ENCODE results near the gene DIAPH3.

The DIAPH3 gene

DNA sequence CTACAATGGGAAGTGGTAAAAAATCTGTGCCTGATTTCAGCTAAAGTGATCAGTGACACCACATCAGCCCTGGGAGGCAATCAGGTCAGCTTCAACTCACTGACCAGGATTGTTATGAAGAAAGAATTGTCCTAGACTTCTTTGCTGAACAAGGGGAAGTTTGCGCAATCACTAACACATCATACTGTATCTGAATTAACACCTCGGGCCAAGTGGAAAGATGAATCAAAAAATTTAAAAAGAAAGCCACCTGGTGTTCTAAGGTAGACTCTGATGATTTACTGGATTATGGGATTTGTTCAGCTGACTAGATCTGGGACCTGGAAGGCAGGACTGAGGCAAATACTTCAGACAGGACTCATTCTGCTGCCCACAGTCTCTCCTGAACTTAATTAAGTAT, 161.8 kb downstream of the DIAPH3 start:
- no peak overlapping the region for H3K4me3 ChIP-seq (ENCODE audit: low read length)
- no peak overlapping the region for H3K27ac ChIP-seq (ENCODE audit: low read length)
- no peaks in the 10 kb centered on the region for H3K9me3 ChIP-seq (ENCODE audit: control insufficient read depth, insufficient read depth, low read length)
- WGBS (ENCODE audit: insufficient coverage, insufficient read length): no CpG with 5 or more reads among the region's 2 CpGs
- H3K36me3 ChIP-seq (ENCODE audit: control insufficient read depth, insufficient read depth, low read length): no peaks in the 10 kb centered on the region
- no peak for DNase-seq (ENCODE audit: low read depth, low spot score)
- H3K27me3 ChIP-seq (ENCODE audit: control insufficient read depth, insufficient read depth, low read length): no peaks in the 10 kb centered on the region
- H3K4me1 ChIP-seq (ENCODE audit: control insufficient read depth, insufficient read depth, low read length): no peaks in the 10 kb centered on the region

DNA sequence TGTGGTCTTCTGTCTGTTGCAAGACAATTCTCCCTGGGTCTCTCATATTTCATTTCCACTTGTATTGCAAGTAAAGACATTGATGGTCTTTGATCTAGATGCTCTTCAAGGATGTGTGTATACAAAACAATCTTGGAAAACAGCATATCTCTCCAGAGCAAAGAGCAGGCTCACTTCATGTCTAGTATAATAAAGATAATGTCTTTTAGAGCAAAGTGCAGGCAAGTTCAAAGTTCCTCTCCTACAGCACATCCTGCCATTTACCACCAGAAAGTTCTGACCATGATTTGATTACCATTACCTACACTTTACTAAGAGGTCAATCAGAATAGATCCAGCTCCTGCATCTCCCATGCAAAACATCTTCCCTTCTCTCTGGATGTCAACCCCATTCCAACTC, 162.8 kb downstream of the DIAPH3 start:
- Histone ChIP-seq H3K27ac (ENCODE audit: low read length) (no peak overlapping the region), H3K9me3 (ENCODE audit: control insufficient read depth, insufficient read depth, low read length) (no peaks in the 10 kb centered on the region), H3K27me3 (ENCODE audit: control insufficient read depth, insufficient read depth, low read length) (no peaks in the 10 kb centered on the region), H3K4me1 (ENCODE audit: control insufficient read depth, insufficient read depth, low read length) (no peaks in the 10 kb centered on the region), H3K4me3 (ENCODE audit: low read length) (no peak overlapping the region), H3K36me3 (ENCODE audit: control insufficient read depth, insufficient read depth, low read length) (no peaks in the 10 kb centered on the region)
- DNase-seq (ENCODE audit: low read depth, low spot score): no peak

DNA sequence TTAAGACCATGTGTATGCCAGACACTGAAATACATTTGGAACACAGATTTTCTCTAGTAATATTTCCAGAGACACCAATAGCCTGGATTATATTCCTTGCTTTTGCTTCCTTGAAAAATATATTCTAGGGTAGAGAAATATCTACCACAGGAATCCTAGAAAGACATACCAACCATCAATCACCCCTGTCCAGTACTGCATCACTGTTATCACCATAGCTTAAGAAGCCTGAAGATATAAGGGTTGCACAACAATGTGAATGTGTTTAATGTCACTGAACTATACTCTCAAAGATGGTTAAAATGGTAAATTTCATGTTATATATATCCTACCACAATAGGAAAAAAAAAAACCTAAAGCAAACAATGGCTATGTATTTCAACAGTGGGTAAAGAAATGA, 163.6 kb downstream of the DIAPH3 start:
- H3K4me1 ChIP-seq (ENCODE audit: control insufficient read depth, insufficient read depth, low read length): no peaks in the 10 kb centered on the region
- H3K4me3 ChIP-seq (ENCODE audit: low read length): no peak overlapping the region
- H3K27ac ChIP-seq (ENCODE audit: low read length): no peak overlapping the region
- no peak for DNase-seq (ENCODE audit: low read depth, low spot score)
- no peaks in the 10 kb centered on the region for H3K36me3 ChIP-seq (ENCODE audit: control insufficient read depth, insufficient read depth, low read length)
- H3K9me3 ChIP-seq (ENCODE audit: control insufficient read depth, insufficient read depth, low read length): no peaks in the 10 kb centered on the region
- H3K27me3 ChIP-seq (ENCODE audit: control insufficient read depth, insufficient read depth, low read length): no peaks in the 10 kb centered on the region

DNA sequence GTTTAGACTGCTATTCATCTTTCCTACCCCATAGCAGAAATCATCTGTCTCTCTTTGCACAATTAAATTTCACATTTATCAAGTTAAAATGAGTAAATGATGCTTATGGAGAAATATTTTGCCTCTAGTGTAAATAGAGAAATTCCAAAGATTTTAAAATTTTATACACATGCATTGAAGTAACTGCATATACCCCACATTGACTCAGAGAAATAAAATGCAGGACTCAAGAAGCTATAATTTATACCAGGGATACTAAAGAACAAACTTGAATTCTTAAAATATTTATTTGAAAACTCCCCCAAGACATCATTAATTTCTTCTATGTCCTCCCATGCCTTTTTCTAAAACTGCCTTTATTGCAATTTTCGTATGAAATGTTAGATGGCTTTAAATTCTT, 165.8 kb downstream of the DIAPH3 start:
- no CpG with 5 or more reads among the region's 1 CpG for WGBS (ENCODE audit: insufficient coverage, insufficient read length)
- H3K9me3 ChIP-seq (ENCODE audit: control insufficient read depth, insufficient read depth, low read length): no peaks in the 10 kb centered on the region
- no peak overlapping the region for H3K27ac ChIP-seq (ENCODE audit: low read length)

DNA sequence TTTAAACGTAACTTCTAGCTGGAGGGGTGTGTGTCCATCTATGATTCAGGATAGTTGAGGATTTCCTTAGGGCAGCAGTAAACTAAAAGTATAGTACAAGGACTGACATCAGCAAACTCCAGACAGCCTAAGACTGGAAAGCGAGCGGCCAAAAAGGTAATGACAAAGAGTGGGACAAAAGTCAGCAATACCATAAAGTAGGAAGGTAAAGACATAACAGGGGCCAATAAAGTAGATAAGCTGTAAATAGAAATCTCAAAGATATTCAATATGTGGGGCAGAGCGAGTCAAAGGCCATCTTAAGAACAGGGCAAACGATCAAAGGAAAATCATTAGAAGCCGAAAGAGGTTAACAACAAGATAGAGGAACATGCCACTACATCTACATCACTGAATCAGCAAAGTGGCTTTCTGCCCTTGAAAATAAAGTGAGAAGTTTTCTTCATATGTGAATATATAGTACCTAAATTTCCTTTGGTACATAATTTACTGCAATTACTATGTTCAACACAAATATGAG, 167.2 kb downstream of the DIAPH3 start:
- WGBS (ENCODE audit: insufficient coverage, insufficient read length): no CpG with 5 or more reads among the region's 6 CpGs
- H3K27ac ChIP-seq (ENCODE audit: low read length): no peak overlapping the region
- no peaks in the 10 kb centered on the region for H3K4me1 ChIP-seq (ENCODE audit: control insufficient read depth, insufficient read depth, low read length)
- no peaks in the 10 kb centered on the region for H3K27me3 ChIP-seq (ENCODE audit: control insufficient read depth, insufficient read depth, low read length)
- no peak overlapping the region for H3K4me3 ChIP-seq (ENCODE audit: low read length)
- no peaks in the 10 kb centered on the region for H3K9me3 ChIP-seq (ENCODE audit: control insufficient read depth, insufficient read depth, low read length)
- no peaks in the 10 kb centered on the region for H3K36me3 ChIP-seq (ENCODE audit: control insufficient read depth, insufficient read depth, low read length)
- no peak for DNase-seq (ENCODE audit: low read depth, low spot score)

More for the DNA sequence above, 165.8 kb downstream of the DIAPH3 start:
- Histone ChIP-seq H3K4me1 (ENCODE audit: control insufficient read depth, insufficient read depth, low read length) (no peaks in the 10 kb centered on the region), H3K4me3 (ENCODE audit: low read length) (no peak overlapping the region), H3K27me3 (ENCODE audit: control insufficient read depth, insufficient read depth, low read length) (no peaks in the 10 kb centered on the region), H3K36me3 (ENCODE audit: control insufficient read depth, insufficient read depth, low read length) (no peaks in the 10 kb centered on the region)
- DNase-seq (ENCODE audit: low read depth, low spot score): no peak

DNA sequence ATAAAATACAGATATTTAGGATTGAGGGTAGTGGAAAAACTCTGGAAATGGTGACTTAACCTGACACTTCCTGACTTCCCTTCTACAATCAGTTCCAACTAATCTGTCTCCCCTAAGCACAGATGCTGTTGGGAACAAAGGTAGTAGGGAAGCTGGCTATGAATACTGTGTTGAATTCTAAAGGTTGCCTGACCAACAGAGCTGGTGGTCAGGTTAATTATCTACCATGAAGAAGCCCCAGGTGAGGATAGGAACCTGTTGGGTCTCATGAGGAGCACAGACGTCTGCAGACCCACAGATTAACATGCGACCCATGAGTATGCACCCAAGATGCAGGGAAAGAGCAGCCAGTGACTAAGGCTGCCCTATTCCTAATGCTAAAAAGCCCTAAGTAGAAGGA, 172.3 kb downstream of the DIAPH3 start:
- Histone ChIP-seq H3K36me3 (ENCODE audit: control insufficient read depth, insufficient read depth, low read length) (no peaks in the 10 kb centered on the region), H3K4me1 (ENCODE audit: control insufficient read depth, insufficient read depth, low read length) (no peaks in the 10 kb centered on the region)
- no CpG with 5 or more reads among the region's 2 CpGs for WGBS (ENCODE audit: insufficient coverage, insufficient read length)

DNA sequence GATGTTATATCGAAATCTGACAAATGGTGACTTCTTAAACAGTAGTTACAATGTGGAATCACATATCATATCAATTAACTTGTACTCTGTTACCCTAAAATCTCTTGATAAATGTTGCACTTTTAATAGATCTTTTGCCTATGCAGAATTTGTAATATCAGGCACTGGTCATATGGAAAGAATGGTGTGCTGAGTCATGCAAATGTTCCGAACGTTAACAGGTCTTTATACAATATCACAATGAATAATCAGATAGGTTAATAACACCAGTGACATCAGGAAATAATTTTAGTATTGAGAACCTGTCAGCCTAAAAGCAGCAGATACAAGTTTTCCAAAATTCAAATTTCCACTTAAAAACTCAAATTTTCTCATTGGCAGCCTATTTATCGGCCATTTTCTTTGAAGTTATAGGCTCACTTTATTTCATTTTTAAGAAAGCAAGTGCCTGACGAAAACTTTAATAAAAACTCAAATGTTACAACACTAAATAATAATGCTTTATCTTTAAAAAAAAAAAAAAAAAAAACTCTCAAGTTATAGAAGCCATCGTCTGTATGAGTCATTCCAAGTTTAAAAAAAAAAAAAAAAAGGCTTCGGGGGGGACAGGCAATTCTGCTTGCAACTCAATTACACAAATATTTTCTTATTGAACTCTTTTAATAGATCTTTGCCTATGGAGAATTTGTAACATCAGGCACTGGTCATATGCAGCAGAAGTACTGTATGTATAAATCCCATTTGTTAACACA, 180.9 kb downstream of the DIAPH3 start:
- Histone ChIP-seq H3K27ac (ENCODE audit: low read length) (no peak overlapping the region), H3K36me3 (ENCODE audit: control insufficient read depth, insufficient read depth, low read length) (no peaks in the 10 kb centered on the region), H3K4me1 (ENCODE audit: control insufficient read depth, insufficient read depth, low read length) (no peaks in the 10 kb centered on the region), H3K27me3 (ENCODE audit: control insufficient read depth, insufficient read depth, low read length) (no peaks in the 10 kb centered on the region), H3K4me3 (ENCODE audit: low read length) (no peak overlapping the region), H3K9me3 (ENCODE audit: control insufficient read depth, insufficient read depth, low read length) (no peaks in the 10 kb centered on the region)
- WGBS (ENCODE audit: insufficient coverage, insufficient read length): no CpG with 5 or more reads among the region's 7 CpGs
- no peak for DNase-seq (ENCODE audit: low read depth, low spot score)

More for the DNA sequence above, 172.3 kb downstream of the DIAPH3 start:
- H3K9me3 ChIP-seq (ENCODE audit: control insufficient read depth, insufficient read depth, low read length): no peaks in the 10 kb centered on the region
- H3K27me3 ChIP-seq (ENCODE audit: control insufficient read depth, insufficient read depth, low read length): no peaks in the 10 kb centered on the region
- no peak overlapping the region for H3K4me3 ChIP-seq (ENCODE audit: low read length)
- no peak overlapping the region for H3K27ac ChIP-seq (ENCODE audit: low read length)
- no peak for DNase-seq (ENCODE audit: low read depth, low spot score)

DNA sequence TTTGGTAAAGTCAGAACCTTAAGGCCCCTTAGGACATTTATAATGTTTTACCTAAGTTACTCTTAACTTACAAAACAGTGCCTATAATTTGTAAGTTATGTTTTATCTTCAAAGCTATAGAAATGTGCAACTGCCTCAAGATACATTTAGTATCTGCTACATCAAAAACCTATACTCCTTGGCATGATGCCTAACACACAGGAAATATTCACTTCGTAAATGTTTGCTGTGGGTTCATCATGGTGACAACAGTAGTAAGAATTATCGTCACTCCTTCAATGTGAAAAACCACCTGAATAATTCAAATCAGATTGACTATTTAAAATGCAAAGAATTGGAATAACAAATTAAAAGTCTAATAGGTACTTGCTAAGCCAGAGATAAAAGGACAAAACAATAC, 184.1 kb downstream of the DIAPH3 start:
- Histone ChIP-seq H3K36me3 (ENCODE audit: control insufficient read depth, insufficient read depth, low read length) (no peaks in the 10 kb centered on the region), H3K27ac (ENCODE audit: low read length) (no peak overlapping the region), H3K4me3 (ENCODE audit: low read length) (no peak overlapping the region), H3K4me1 (ENCODE audit: control insufficient read depth, insufficient read depth, low read length) (no peaks in the 10 kb centered on the region), H3K9me3 (ENCODE audit: control insufficient read depth, insufficient read depth, low read length) (no peaks in the 10 kb centered on the region), H3K27me3 (ENCODE audit: control insufficient read depth, insufficient read depth, low read length) (no peaks in the 10 kb centered on the region)
- no peak for DNase-seq (ENCODE audit: low read depth, low spot score)
- no CpG with 5 or more reads among the region's 2 CpGs for WGBS (ENCODE audit: insufficient coverage, insufficient read length)

DNA sequence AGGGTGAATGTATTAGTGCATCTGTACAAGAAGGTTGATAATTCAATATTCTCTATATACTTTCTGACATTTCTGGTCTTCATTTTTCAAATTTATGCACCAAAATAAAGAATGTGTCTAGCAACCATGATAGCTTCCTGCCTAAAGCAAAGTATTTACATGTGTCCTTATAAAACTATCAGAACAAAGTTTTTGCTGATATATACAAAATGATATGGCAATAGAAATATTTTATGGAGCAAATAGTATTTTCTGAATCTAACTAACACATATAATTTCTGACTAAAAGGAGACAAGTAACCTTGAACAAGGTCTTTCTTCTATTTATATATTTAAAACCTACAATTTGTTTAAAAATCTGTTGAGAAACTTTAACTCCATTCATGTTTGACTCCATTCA, 184.9 kb downstream of the DIAPH3 start:
- Histone ChIP-seq H3K4me3 (ENCODE audit: low read length) (no peak overlapping the region), H3K4me1 (ENCODE audit: control insufficient read depth, insufficient read depth, low read length) (no peaks in the 10 kb centered on the region), H3K9me3 (ENCODE audit: control insufficient read depth, insufficient read depth, low read length) (no peaks in the 10 kb centered on the region), H3K27ac (ENCODE audit: low read length) (no peak overlapping the region), H3K27me3 (ENCODE audit: control insufficient read depth, insufficient read depth, low read length) (no peaks in the 10 kb centered on the region), H3K36me3 (ENCODE audit: control insufficient read depth, insufficient read depth, low read length) (no peaks in the 10 kb centered on the region)
- no peak for DNase-seq (ENCODE audit: low read depth, low spot score)

DNA sequence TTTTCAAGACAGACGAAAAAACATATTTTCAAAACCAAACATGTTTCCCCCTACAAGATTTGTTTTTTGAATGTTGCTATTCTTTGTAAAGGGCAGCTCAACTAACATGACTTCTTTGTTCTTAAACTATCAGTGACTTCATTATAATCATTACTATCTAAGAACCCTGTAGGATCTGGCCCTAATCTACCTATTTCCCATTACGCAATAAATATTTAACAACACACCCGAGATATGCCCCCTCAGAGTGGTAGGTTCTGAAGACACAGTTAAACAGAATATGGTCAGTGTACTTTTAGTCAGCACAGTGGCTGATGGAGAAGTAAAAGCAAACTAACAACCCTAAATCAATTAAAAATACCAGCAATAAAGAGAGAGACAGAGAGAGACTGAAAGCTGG, 186.9 kb downstream of the DIAPH3 start:
- Histone ChIP-seq H3K27me3 (ENCODE audit: control insufficient read depth, insufficient read depth, low read length) (no peaks in the 10 kb centered on the region), H3K4me3 (ENCODE audit: low read length) (no peak overlapping the region), H3K9me3 (ENCODE audit: control insufficient read depth, insufficient read depth, low read length) (no peaks in the 10 kb centered on the region), H3K36me3 (ENCODE audit: control insufficient read depth, insufficient read depth, low read length) (no peaks in the 10 kb centered on the region), H3K4me1 (ENCODE audit: control insufficient read depth, insufficient read depth, low read length) (no peaks in the 10 kb centered on the region), H3K27ac (ENCODE audit: low read length) (no peak overlapping the region)
- DNase-seq (ENCODE audit: low read depth, low spot score): no peak
- 100% methylated on average over 1 of the region's 3 CpGs for WGBS (ENCODE audit: insufficient coverage, insufficient read length)

DNA sequence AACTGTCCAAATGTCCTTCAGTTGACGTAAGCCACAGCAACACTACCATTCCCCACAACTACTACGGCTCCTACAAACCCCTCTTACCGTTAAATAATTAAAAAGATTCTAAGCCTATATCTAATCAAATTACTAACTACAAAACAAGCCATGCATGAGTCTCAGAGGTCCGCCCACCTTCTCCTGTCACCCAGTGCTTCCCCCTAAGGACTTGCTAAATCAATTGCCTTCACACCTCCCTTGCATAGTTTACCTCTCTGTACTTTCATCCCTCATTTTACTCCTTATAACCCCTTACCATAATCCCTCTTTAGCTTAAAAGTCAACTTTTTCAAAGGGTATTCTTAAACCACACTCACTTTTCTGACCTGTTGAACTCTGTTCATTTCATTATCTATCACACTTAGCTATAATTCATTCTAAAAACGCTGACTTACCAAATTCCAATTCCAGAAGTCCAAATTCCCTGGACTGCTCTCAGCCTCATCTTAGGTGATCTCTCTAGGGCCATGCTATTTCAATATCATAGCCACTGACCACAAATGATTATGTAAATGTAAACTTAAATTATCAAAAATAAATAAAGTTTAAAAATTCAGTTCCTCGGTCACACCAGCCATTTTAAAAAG, 187.8 kb downstream of the DIAPH3 start:
- Histone ChIP-seq H3K36me3 (ENCODE audit: control insufficient read depth, insufficient read depth, low read length) (no peaks in the 10 kb centered on the region), H3K9me3 (ENCODE audit: control insufficient read depth, insufficient read depth, low read length) (no peaks in the 10 kb centered on the region), H3K4me3 (ENCODE audit: low read length) (no peak overlapping the region), H3K27ac (ENCODE audit: low read length) (no peak overlapping the region), H3K4me1 (ENCODE audit: control insufficient read depth, insufficient read depth, low read length) (no peaks in the 10 kb centered on the region), H3K27me3 (ENCODE audit: control insufficient read depth, insufficient read depth, low read length) (no peaks in the 10 kb centered on the region)
- no peak for DNase-seq (ENCODE audit: low read depth, low spot score)
- 100% methylated on average over 4 of the region's 6 CpGs for WGBS (ENCODE audit: insufficient coverage, insufficient read length)
